Activated naive CD4-positive, alpha-beta T cell (primary cell): ENCODE results near the gene CSNK1A1L.

ENCODE experiments used
- DNase-seq, 4 experiments: peaks; one replicate each; lab custom pipeline; 2025; lab: John Stamatoyannopoulos, UW

The CSNK1A1L gene

GRCh38 chr13:37106642-37107041 is 1.2 kb upstream of the CSNK1A1L start:
- DNase-seq: no peak

GRCh38 chr13:37102896-37103295 is 2.6 kb downstream of the CSNK1A1L start:
- no peak for DNase-seq

GRCh38 chr13:37101201-37101600 is 4.3 kb downstream of the CSNK1A1L start:
- DNase-seq: no peak

GRCh38 chr13:37100731-37101130 is 4.7 kb downstream of the CSNK1A1L start:
- DNase-seq: no peak

GRCh38 chr13:37097076-37097475 is 8.4 kb downstream of the CSNK1A1L start:
- DNase-seq: no peak

- DNase-seq: no peak
Measured at GRCh38 chr13:37094840-37095239, 10.6 kb downstream of the CSNK1A1L start.

GRCh38 chr13:37094099-37094498 is 11.4 kb downstream of the CSNK1A1L start:
- DNase-seq: no peak

- DNase-seq: no peak
Measured at GRCh38 chr13:37091835-37092234, 13.6 kb downstream of the CSNK1A1L start.

- no peak for DNase-seq
Measured at GRCh38 chr13:37090912-37091311, 14.6 kb downstream of the CSNK1A1L start.

- no peak for DNase-seq
Measured at GRCh38 chr13:37089495-37089894, 16.0 kb downstream of the CSNK1A1L start.

- no peak for DNase-seq
Measured at GRCh38 chr13:37087486-37087885, 18.0 kb downstream of the CSNK1A1L start.

GRCh38 chr13:37085606-37086005 is 19.9 kb downstream of the CSNK1A1L start:
- DNase-seq: no peak

GRCh38 chr13:37076818-37077217 is 28.6 kb downstream of the CSNK1A1L start:
- no peak for DNase-seq

- no peak for DNase-seq
Measured at GRCh38 chr13:37075164-37075563, 30.3 kb downstream of the CSNK1A1L start.

GRCh38 chr13:37074703-37075102 is 30.8 kb downstream of the CSNK1A1L start:
- no peak for DNase-seq

GRCh38 chr13:37072024-37072423 is 33.4 kb downstream of the CSNK1A1L start:
- DNase-seq: no peak

GRCh38 chr13:37070956-37071355 is 34.5 kb downstream of the CSNK1A1L start:
- no peak for DNase-seq

GRCh38 chr13:37070145-37070695 is 35.2 kb downstream of the CSNK1A1L start:
- DNase-seq: no peak

GRCh38 chr13:37069597-37070103 is 35.8 kb downstream of the CSNK1A1L start:
- DNase-seq: no peak

GRCh38 chr13:37068962-37069361 is 36.5 kb downstream of the CSNK1A1L start:
- DNase-seq: no peak

GRCh38 chr13:37067874-37068273 is 37.6 kb downstream of the CSNK1A1L start:
- DNase-seq: no peak

GRCh38 chr13:37065890-37066526 is 39.5 kb downstream of the CSNK1A1L start:
- DNase-seq: no peak

- DNase-seq: no peak
Measured at GRCh38 chr13:37059848-37060192, 45.6 kb downstream of the CSNK1A1L start.
